ENCODE data around the gene EPS8L1. TPM values are rescaled to one million over a fixed set of nuclear protein-coding genes. Genes with fewer than 3 reads are reported as not detected.
"Not testable (repeated sequence)": the region's sequence is repeated elsewhere in the genome, so short reads cannot be mapped to it uniquely, and the experiment has no call there.

Gene EPS8L1
- 1 to 10 TPM; 1.4 to 2.1 TPM for total RNA-seq

DNA sequence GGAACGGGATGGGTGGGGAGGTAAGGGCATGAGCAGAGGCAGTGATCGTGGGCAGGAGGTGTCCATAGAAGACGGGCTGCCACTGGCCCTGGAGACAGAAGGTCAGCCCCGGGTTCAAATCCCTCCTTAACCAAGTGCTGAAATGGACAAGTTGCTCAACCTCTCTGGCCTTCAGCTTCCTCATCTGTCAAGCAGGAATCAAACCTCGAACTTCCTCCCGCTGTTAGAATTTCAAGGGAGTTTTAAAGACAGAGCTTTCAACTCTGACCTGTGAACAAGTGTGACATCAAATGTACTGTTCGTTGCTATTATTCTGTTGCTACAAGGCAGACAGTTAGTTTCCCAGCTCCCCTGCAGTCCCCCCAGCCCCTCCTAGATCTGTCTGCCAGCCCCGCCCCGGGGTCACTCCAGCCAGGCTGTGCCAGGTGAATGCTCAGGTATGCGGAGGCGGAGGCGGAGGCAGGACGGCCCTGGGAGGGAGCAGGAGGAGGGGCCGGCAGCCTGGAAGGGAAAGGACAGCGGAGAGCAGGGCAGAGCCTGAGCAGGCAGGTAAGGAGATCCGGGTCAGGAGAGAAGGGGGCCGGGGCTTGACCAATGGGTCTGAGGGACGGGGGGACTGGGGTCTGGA lies at the start of gene EPS8L1:
Gene EPS8L1 (plus strand): TSS at position 499 of the 628 bp plus-strand sequence. CDS start 576 bp downstream, outside the sequence.
- no peak within 1 kb of the TSS for H3K4me3 Mint-ChIP-seq
- H3K27ac Mint-ChIP-seq, result no peak within 1 kb of the TSS

GRCh38 chr19:55027140-55027471 lies 48.6 kb upstream of the EPS8L1 start:
- H3K27ac Mint-ChIP-seq; H3K27me3 Mint-ChIP-seq; H3K4me3 Mint-ChIP-seq; H3K36me3 Mint-ChIP-seq (ENCODE audit: low read depth); ATAC-seq (replicated peaks); H3K4me1 Mint-ChIP-seq; H3K9me3 Mint-ChIP-seq: not testable (repeated sequence)

More for the DNA sequence above, at the start of gene EPS8L1:
- ATAC-seq (replicated peaks), result no peak
- H3K27me3 Mint-ChIP-seq, result peaks cover 20% of the 10 kb centered on the region
- peaks cover 8% of the 10 kb centered on the region for H3K4me1 Mint-ChIP-seq
- no peaks in the 10 kb centered on the region for H3K36me3 Mint-ChIP-seq (ENCODE audit: low read depth)
- H3K9me3 Mint-ChIP-seq, result no peaks in the 10 kb centered on the region

DNA sequence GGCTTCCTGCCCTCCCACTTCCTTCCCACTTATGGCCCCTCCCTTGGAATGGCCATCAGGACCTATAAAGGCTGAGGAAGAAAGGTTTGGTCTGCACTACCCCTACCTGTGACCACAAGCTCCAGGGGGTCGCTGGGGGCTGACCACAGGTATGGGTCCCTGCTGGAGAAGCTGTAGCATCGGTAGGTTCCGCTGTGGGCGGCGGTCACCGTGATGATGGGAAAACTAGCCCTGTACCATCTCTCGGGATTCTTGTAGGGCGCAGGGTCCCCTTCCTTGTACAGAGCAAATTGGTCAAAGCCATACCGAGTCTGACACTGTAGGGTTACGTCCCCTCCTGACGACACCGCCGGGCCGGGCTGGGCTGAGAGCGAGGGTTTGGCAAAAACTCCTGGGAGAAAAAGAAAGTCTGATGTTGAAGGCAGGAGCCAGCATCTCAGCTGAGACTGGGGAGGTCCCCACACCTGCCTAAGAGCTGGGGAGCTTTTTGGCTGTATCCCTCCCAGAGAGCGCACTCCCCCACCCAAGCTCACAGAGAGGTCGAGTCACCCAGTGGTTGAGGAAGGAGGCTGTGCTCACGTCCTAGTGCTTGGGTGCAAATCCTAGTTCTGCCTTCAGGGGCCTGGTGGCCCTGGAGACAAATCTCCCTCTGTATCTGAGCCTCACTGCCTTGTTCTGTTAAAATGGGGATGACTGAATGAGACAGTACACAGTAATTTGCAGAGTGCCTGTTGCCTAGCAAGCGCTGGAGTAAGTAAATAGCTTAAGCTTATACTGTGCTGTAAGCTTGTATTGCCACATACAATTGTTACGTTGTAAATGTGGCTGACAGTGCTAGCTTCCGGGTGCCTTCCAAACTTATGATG lies 48.0 kb upstream of the EPS8L1 start:
- H3K4me3 Mint-ChIP-seq, result no peak overlapping the region
- H3K36me3 Mint-ChIP-seq (ENCODE audit: low read depth), result no peaks in the 10 kb centered on the region
- H3K9me3 Mint-ChIP-seq, result peaks cover 9% of the 10 kb centered on the region
- H3K4me1 Mint-ChIP-seq, result peaks cover 9% of the 10 kb centered on the region
- no peak overlapping the region for H3K27ac Mint-ChIP-seq
- H3K27me3 Mint-ChIP-seq, result no peaks in the 10 kb centered on the region
- ATAC-seq (replicated peaks), result no peak

DNA sequence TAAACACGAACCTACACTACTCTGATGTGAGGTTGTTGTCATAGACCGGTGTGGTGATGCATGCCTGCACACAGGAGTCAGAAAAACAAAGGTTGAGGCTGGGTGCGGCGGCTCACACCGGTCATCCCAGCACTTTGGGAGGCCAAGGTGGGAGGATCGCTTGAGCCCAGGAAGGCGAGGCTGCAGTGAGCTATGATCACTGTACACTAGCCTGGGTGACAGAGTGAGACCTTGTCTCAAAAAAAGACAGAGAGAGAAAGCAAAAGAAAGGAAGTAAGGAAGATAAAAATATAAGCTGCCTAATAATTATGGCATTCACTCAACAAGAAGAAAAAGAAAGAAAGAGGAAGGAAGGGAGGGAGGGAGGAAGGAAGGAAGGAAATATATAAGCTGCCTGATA lies 46.9 kb upstream of the EPS8L1 start:
- ATAC-seq (replicated peaks), result no peak
- no peaks in the 10 kb centered on the region for H3K27me3 Mint-ChIP-seq
- peaks cover 9% of the 10 kb centered on the region for H3K9me3 Mint-ChIP-seq
- H3K27ac Mint-ChIP-seq, result no peak overlapping the region
- H3K4me1 Mint-ChIP-seq, result peaks cover 9% of the 10 kb centered on the region
- H3K36me3 Mint-ChIP-seq (ENCODE audit: low read depth), result no peaks in the 10 kb centered on the region
- H3K4me3 Mint-ChIP-seq, result no peak overlapping the region

- Mint-ChIP-seq H3K4me3 (no peak overlapping the region), H3K4me1 (peaks cover 7% of the 10 kb centered on the region), H3K9me3 (peaks cover 3% of the 10 kb centered on the region), H3K27ac (no peak overlapping the region), H3K36me3 (ENCODE audit: low read depth) (no peaks in the 10 kb centered on the region), H3K27me3 (no peaks in the 10 kb centered on the region)
- no peak for ATAC-seq (replicated peaks)
These were observed 44.5 kb upstream of the EPS8L1 start for GRCh38 chr19:55031178-55031577.

- no peak for ATAC-seq (replicated peaks)
- Mint-ChIP-seq H3K4me3 (no peak overlapping the region), H3K36me3 (ENCODE audit: low read depth) (no peaks in the 10 kb centered on the region), H3K27me3 (no peaks in the 10 kb centered on the region), H3K4me1 (peaks cover 5% of the 10 kb centered on the region), H3K9me3 (no peaks in the 10 kb centered on the region), H3K27ac (no peak overlapping the region)
These were observed 43.4 kb upstream of the EPS8L1 start for GRCh38 chr19:55032170-55032800.

DNA sequence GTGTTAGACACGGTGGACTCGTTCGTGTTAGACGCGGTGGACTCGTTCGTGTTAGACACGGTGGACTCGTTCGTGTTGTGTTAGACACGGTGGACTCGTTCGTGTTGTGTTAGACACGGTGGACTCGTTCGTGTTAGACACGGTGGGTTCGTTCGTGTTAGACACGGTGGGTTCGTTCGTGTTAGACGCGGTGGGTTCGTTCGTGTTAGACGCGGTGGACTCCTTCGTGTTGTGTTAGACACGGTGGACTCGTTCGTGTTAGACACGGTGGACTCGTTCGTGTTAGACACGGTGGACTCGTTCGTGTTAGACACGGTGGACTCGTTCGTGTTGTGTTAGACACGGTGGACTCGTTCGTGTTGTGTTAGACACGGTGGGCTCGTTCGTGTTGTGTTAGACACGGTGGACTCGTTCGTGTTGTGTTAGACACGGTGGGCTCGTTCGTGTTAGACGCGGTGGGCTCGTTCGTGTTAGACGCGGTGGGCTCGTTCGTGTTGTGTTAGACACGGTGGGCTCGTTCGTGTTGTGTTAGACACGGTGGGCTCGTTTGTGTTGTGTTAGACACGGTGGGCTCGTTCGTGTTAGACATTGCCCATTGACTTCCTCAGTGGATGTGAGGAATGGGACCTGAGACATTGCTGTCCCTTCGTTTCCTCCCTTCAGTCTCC lies 42.6 kb upstream of the EPS8L1 start:
- ATAC-seq (replicated peaks); H3K27ac Mint-ChIP-seq; H3K27me3 Mint-ChIP-seq; H3K36me3 Mint-ChIP-seq (ENCODE audit: low read depth); H3K4me3 Mint-ChIP-seq; H3K9me3 Mint-ChIP-seq; H3K4me1 Mint-ChIP-seq: not testable (repeated sequence)

GRCh38 chr19:55034751-55035150 lies 40.9 kb upstream of the EPS8L1 start:
- no peaks in the 10 kb centered on the region for H3K27me3 Mint-ChIP-seq
- no peak overlapping the region for H3K4me3 Mint-ChIP-seq
- peaks cover 3% of the 10 kb centered on the region for H3K4me1 Mint-ChIP-seq
- H3K36me3 Mint-ChIP-seq (ENCODE audit: low read depth), result no peaks in the 10 kb centered on the region
- ATAC-seq (replicated peaks), result no peak
- H3K9me3 Mint-ChIP-seq, result no peaks in the 10 kb centered on the region
- no peak overlapping the region for H3K27ac Mint-ChIP-seq

DNA sequence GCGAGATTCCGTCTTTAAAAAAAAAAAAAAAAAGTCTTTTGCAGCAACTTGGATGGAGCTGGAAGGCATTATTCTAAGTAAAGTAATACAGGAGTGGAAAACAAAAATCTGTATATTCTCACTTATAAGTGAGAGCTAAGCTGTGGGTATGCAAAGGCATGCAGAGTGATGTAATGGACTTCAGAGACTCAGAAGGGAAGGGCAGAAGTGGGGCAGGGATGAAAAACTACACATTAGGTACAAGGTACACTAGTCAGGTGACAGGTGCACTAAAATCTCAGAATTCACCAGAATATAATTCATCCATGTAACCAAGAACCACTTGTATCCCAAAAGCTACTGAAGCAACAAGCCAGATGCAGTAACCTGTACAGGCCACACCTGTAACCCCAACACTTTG lies 39.6 kb upstream of the EPS8L1 start:
- peaks cover 5% of the 10 kb centered on the region for H3K4me1 Mint-ChIP-seq
- no peak overlapping the region for H3K27ac Mint-ChIP-seq
- no peaks in the 10 kb centered on the region for H3K9me3 Mint-ChIP-seq
- no peak overlapping the region for H3K4me3 Mint-ChIP-seq
- no peak for ATAC-seq (replicated peaks)
- no peaks in the 10 kb centered on the region for H3K27me3 Mint-ChIP-seq
- no peaks in the 10 kb centered on the region for H3K36me3 Mint-ChIP-seq (ENCODE audit: low read depth)

GRCh38 chr19:55037603-55038002 lies 38.1 kb upstream of the EPS8L1 start:
- H3K4me3 Mint-ChIP-seq; ATAC-seq (replicated peaks); H3K9me3 Mint-ChIP-seq; H3K27me3 Mint-ChIP-seq; H3K27ac Mint-ChIP-seq: not testable (repeated sequence)
- Mint-ChIP-seq H3K4me1 (peaks cover 20% of the 10 kb centered on the region), H3K36me3 (ENCODE audit: low read depth) (peaks cover 13% of the 10 kb centered on the region)

DNA sequence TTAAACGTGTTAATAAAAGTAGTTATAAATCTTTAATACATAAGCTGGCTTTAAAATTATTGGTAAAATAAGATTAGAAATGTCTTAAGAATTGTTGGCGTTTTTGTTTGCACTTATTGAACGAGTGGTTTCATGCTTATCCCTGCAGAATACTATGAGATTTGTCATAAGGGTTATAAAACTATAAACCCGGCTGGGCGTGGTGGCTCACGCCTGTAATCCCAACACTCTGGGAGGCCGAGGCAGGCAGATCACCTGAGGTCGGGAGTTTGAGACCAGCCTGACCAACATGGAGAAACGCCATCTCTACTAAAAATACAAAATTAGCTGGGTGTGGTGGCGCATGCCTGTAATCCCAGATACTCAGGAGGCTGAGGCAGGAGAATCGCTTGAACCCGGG lies 35.0 kb upstream of the EPS8L1 start:
- not testable (repeated sequence) for H3K9me3 Mint-ChIP-seq; H3K27ac Mint-ChIP-seq; H3K4me3 Mint-ChIP-seq; ATAC-seq (replicated peaks); H3K27me3 Mint-ChIP-seq
- Mint-ChIP-seq H3K4me1 (peaks cover 22% of the 10 kb centered on the region), H3K36me3 (ENCODE audit: low read depth) (peaks cover 42% of the 10 kb centered on the region)

- Mint-ChIP-seq H3K9me3 (no peaks in the 10 kb centered on the region), H3K4me3 (peak overlapping the region; percentile 78), H3K4me1 (peaks cover 22% of the 10 kb centered on the region), H3K36me3 (ENCODE audit: low read depth) (peaks cover 45% of the 10 kb centered on the region), H3K27me3 (no peaks in the 10 kb centered on the region), H3K27ac (peak overlapping the region; percentile 82)
- no peak for ATAC-seq (replicated peaks)
These were observed 34.4 kb upstream of the EPS8L1 start for GRCh38 chr19:55041244-55041626.

DNA sequence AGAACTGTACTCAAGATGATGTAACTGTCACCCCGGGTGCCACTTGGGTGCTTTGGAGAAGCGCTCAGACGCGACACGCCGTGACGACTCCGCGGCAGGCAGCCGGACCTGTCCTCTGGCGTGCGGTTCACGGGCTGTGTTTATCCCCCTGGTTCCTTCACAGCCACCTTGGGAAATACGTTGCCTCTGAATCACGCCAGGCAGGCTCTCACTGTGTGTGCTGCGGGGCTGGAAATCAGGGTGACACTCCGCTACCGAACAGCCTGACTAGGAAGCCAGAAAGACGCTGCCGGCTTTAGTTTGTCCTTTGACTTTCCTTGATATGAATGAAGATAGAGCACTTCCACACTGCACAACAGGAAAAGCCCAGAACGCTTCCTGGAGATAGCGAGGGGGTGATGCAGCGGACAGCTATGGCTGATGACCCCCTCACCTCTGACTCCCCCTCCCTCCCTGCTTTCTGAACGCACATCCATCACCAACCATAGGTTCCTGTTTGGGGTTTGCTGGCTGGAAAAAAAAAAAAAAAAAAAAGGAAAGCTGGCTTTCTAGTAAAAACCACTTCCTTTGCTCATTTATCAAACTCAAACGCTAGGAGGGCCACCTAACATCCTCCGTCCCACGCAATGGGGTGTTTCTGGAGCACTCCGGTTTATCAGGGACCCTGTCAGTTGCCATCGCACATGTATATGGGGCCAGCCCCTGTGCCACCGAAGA lies 33.9 kb upstream of the EPS8L1 start:
- no peaks in the 10 kb centered on the region for H3K9me3 Mint-ChIP-seq
- peak overlapping the region; percentile 78 for H3K4me3 Mint-ChIP-seq
- H3K27me3 Mint-ChIP-seq, result no peaks in the 10 kb centered on the region
- peak; percentile 79 for ATAC-seq (replicated peaks)
- peak overlapping the region; percentile 82 for H3K27ac Mint-ChIP-seq
- peaks cover 22% of the 10 kb centered on the region for H3K4me1 Mint-ChIP-seq
- H3K36me3 Mint-ChIP-seq (ENCODE audit: low read depth), result peaks cover 45% of the 10 kb centered on the region

DNA sequence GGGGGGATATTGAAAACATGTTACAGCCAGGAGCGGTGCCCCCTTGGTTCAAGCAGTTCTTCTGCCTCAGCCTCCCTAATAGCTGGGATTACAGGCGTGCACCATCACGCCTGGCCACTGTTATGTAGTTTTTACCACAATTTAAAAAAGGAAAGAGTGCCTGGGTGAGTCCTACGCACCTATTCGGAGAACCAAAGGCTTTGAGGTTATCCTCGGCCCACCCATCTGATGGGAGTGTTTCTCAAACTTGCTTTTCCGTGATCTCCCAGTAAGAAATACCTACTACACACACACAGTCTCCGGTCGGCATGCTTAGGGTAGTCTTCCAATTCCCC lies 33.4 kb upstream of the EPS8L1 start:
- Mint-ChIP-seq H3K27me3 (no peaks in the 10 kb centered on the region), H3K9me3 (no peaks in the 10 kb centered on the region), H3K4me3 (peak overlapping the region; percentile 78), H3K27ac (peak overlapping the region; percentile 82), H3K4me1 (peaks cover 22% of the 10 kb centered on the region), H3K36me3 (ENCODE audit: low read depth) (peaks cover 47% of the 10 kb centered on the region)
- ATAC-seq (replicated peaks), result peak; percentile 58

Measured in activated T-helper 17 cell treated with anti-CD3 and anti-CD28 coated beads, Interleukin-2, amount 50 U/mL, for 72 hours (primary cell).